Epidermal melanocyte (primary cell): ENCODE data around the gene TCL1A.

ENCODE experiments used
- DNase-seq: peaks from one replicate; pipeline ENCODE4 v3.0.0; 2011; ENCODE audit warnings: low spot score; ENCODE audit not compliant: insufficient read length

Gene TCL1A

DNA sequence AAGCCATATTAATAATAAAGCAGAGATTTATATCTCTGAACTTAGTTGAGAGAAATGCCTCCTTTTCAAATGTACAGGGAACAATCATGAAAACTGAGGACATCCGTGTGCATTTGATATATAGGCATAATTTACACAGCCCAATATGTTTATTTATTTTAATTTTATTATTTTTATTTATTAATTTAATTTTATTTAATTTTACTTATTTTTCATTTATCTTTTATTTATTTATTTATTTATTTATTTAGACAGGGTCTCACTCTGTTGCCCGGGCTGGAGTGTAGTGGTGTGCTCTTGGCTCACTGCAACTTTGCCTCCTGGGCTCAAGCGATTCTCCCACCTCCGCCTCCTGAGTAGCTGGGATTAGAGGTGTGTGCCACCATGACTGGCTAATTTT lies 8.4 kb downstream of the TCL1A start:
- DNase-seq: no peak

DNA sequence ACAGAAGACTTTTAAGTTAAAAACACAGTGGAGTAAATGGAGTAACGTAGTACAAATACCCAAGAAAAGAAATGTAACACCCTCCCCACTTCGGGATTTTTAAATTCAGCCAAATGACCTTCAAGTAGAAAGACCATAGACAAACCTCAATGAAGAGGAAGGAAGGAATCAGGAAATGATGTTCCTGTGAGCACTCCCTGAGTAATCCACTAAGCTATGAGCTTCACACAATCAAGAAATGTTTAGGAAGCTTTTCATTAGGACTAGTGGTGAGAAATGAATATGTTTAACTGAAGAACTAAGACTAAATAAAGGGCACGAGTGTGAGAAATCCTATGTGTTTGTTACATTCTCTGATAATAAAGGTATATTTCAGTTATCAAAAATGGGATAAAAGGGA lies 10.1 kb downstream of the TCL1A start:
- DNase-seq: no peak

DNA sequence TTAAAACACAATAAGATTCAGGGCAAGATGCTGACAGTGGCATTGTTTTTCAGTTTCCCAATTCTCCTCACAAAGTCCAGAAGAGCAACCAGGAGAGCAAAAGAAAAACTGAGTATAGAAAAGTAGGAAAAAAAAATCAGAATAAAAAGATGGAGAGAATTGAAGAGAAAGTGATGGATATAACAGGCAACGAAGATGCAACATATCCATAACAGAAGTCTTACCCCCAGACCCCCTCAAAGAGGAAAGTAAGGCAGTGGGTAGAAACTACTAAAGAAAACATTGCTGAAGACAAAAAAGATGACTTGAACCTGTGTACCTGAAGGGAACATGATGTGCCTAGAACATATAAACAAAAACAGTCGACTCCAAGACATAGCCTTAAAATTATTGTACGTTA lies 10.6 kb downstream of the TCL1A start:
- no peak for DNase-seq

DNA sequence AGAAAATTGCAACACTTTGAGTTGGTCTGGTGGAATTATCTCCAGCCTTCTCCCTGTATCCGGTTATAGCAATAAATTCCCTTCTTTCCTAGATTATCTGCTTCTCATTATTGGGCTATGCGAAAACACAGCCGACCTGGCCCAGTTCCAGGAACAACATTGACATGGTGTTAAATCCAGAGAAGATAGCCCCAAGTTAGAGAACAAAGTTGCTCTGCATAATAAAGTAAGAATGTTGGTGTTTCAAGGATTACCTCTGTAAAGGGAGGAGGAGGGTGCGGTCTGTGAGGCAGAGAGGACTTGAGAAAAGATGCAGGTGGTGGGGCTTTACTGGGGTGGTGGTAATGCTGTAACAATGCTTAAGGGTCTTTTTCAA lies 12.1 kb downstream of the TCL1A start:
- no peak for DNase-seq

DNA sequence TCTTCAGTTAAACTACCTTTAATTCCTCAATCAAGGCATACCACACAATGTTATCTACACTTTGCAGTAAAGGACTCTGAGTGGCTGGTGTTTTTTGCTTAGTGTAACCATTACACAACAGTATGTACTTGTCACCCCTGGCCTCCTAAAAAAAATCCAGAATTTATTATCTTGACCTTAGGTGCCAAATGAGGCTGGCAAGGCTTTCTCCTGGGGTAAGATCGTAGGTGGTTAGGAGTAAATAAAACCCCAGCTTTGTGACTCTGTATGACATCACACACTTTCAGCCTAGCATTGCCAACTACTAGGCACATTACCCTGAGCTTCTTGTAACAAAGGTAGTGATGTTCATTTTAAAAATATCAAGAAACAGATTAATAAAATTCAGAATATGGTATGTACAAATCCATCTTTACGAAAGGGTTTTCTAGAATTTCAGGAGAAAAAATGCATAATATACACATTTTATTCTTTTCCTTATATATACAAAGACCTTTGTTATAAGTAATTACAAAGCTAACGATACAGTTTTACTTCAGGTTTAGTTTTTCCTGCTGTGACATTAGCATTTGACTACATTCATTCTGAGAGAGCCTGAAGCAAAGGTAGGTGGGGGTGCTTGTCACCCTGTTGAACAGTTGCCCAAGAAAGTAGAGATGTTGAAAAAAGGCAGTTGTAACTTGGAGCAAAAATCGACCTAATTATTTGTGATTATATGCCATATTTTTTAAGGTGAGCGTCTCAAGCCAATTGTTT lies 13.5 kb downstream of the TCL1A start:
- DNase-seq: no peak

DNA sequence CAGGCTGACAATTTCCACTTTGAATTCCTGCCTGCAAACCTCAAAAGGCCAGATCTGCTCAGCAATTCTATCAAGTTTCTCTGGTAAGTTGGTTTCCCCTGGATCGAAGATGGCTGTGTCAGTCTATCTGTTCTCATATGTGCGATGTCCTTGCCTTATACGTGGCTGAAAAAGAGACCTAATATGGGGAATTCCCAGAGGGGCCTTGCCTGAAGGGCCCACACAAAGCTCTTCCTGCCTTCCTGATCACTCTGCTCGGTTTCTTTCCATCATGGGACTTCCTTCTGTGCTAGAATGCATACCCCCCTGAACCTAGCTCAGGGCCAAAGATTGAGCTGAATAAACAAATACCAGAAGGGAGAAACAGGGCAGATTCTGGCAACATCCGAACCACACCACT lies 14.5 kb downstream of the TCL1A start:
- DNase-seq: no peak

DNA sequence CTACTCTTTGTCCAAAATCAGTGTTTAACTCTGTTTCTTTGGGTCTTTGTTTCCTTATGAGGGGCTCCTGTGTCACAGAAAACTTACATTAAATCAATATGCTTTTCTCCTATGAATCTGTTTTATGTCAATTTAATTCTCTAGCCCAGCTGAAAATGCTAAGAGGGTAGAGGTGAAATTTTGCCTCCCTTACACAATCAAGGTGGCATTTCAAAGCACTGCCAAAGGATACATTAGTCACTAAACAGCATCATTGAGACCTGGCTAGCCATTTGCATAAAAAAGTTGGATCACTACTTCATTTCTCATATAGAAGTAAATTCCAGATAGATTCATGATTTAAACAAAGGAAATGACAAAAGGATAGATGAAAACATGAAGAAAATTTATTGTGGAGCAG lies 15.6 kb downstream of the TCL1A start:
- no peak for DNase-seq

DNA sequence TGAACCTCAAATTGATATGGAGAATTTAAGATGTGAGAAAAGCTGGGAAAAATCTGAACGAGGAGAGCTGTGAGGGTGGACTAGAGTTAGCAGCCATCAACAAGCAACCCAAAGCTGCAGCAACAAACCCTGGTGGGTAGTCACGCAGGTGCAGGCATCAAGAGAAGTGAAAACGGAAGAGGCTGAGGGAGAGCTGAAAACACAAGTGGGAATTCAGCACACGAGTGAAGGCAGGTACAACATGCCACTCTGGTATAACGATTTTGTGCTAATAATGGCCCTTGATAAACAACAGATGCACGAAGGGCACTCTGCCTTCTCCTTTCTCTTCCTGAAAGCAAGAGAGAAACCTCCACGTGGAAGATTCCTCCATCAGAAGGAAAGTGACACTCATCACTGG lies 16.2 kb downstream of the TCL1A start:
- DNase-seq: no peak

DNA sequence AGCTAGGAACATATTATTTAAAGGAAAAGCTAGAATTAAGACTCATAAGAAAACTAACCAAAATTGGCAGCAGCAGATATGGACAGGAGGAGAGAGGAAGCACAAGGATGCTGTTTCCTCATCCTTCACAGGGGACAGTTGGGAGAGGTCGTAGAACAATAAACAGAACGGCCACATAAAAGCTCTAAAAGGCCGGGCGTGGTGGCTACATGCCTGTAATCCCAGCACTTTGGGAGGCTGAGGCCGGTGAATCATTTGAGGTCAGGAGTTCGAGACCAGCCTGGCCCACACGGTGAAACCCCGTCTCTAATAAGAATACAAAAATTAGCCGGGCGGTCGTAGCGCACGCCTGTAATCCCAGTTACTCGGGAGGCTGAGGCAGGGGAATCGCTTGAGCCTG lies 17.2 kb downstream of the TCL1A start:
- DNase-seq: no peak

DNA sequence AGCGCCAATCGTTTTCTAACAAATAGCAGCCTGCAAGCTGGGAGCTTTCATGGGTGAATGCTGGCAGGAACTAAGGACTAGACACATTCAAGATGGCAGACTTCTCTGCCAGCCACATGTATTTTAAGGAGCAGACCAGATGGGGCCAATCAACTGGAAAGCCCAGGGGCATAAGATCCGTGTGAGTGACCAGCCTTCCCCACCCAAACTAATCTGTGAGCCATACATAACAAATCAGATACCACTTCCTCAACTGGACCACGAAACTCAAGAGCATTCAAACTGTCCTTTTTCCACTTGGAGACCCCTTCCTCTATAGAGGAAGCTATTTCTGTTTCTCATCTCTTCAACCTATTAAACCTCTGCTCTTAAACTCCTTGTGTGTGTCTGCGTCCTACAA lies 18.0 kb downstream of the TCL1A start:
- no peak for DNase-seq

DNA sequence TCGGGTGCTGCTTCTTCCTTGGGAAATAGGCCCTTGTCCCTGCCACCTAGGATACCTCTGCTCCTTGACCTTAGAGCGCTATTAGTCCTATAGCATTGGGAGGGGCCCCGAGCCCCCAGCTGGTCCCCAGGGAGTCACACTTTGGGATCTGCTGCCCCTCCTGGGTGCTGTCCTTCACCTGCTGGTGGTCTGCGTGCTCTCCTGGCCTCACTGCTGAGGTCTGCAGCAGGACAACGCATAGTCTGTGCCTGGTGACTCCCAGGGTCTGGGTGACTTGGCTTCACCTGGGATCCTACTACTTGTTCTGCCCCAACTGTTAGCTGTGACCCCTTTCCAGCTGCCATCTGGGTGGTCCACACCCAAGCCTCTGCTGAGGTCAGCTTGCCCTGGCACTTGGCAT lies 18.9 kb downstream of the TCL1A start:
- no peak for DNase-seq

DNA sequence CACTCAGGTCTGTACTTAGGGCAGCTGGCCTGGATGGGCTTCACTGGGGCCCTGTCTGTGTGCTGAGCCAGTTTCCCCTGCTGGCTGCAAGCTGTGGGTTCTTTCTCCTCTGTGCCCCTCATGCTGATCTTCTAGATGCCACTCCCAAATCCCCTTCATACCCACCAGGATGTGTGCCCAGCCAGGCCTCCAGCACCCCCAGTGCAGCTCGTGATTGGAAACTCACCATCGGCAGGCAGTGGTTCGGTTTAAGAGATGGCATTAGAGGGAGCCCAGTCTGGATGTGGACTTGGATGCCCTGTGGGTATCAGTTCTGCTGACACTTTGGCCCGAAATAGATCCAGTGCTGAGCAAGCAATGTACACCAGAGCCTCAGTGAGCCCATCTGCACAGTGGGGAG lies 21.8 kb downstream of the TCL1A start:
- no peak for DNase-seq

DNA sequence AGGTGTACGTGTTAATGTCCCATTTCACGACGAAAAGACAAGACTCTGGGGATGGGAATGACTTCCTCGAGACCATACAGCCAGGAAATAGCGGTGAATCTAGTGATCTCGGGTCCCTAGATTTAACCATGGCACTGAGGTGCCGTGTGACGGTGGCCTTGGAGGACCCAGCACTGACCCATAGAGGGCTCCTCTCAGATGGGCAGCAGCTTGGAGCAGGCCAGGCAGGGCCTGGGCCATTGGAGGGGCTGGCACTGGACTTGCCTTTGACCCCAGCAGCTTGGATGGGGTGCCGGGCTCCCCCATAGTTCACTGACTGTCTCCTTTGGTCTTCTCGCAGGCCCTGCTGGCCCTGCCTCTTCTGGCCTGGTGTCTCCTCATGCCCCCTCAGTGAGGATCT lies 22.3 kb downstream of the TCL1A start:
- DNase-seq: no peak

DNA sequence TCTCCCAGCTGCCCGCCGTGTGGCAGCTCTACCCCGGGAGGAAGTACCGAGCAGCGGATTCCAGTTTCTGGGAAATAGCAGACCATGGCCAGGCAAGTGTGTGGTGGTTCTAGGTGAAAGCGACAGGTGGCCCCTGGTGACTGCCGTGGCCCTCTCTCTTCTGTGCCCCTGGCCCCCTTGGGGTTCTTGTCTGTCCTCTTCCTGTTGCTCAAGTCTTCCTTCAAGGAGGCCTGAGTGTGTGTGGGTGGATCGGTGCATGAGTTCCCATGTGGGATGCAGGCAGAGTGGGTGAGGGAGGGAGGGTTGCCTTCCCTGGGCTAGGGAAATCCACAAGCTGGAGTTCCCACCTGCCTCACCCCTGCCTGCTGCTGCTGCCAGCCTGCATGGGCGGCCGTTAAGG lies 23.1 kb downstream of the TCL1A start:
- no peak for DNase-seq

DNA sequence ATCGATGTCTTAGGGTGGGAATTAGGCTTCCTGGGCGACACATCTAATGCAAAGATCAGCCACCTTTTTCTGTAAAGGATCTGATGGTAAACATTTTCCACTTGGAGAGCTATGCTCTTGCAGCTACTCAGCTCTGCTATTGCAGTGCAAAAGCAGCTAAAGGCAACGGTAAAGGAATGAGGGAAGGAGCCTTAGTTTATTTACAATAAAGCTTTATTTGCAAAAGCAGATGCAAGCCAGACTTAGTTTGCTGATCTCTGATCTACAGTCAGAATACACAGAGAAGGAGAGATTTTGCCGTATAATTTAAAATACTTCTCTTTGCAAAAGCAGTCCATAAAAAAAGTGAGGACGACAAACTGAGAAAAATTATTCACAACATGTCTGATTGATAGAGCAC lies 24.5 kb downstream of the TCL1A start:
- DNase-seq: no peak

DNA sequence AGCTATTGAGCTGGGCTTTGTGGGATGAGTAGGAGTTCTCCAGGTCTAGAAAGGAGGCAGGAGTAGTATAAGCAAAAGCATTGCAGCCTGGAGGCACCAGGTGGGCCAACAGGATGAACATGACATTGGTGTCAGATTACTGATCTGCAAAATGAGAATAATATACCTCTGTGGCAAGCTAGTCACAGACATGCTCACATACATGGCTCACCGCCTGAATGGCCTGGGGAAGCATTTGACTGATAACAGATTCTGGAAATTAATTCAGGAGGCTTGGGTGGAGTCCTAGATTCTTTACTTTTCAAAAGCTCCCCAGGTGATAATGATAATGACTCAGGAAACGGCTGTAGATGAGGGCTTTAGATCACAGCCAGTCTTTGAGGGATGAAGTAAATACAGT lies 27.0 kb downstream of the TCL1A start:
- DNase-seq: no peak

DNA sequence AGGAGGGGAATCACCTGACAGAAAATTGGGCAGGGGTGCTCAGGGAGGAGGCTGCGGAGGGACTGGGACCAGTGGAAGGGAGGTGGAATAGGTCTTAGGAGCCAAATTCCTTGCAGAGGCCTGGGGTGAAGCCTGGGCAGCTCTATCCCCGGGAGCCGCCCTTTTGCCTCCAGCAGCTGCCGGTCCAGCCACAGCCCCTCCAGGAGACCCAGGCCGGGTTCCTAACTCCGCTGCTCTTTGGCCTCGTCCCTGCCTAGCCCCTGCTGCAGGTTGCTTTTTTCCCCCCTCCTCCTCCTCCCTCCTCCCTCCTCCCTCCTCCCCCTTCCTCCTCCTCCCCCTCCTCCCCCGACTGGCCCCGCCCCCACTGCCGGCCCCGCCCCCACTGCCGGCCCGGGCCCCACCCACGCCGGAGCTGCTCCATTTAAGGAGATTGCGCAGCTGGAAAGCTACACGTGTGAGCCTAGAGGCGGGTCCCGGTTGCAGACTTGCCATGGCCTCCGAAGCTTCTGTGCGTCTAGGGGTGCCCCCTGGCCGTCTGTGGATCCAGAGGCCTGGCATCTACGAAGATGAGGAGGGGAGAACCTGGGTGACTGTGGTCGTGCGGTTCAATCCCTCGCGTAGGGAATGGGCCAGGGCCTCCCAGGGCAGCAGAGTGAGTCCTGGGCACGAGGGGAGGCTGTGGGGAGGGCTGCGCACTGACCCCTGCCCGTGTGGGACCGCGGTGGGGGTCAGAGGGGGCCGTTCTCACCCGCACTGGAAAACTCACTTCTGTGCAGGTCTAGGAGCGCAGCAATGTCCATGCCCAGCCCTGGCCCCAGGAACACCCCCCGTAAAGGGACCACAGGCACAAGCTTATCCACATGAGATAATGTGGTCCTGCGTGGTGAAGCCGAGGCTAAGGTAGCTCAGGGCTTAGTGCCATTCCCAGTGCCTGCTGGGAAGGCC lies 27.7 kb downstream of the TCL1A start, which contains the start of gene TCL1B:
TCL1B (plus strand) TSS at position 449 of the 945 bp plus-strand sequence; CDS start at position 491, 42 bp downstream.
- DNase-seq: no peak

DNA sequence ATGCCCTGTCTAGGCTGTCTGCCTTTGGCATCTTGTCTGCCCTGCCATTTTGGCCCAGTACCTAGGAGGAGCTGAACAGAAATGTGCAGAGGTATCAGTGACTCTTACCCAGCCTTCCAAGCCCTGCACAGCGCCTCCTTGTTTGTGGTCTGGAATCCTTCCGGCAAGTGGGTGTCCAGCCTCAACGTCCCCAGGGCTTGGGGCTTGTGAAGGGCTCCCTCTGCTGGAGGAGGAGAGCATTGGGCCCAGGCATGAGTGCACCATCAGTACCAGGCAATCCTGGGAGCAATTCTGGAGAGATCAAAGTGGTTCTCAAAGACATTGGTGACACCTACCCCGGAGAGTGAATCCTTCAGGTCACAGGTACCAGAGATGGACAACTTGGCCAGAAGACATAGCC lies 30.1 kb downstream of the TCL1A start:
- DNase-seq: no peak

DNA sequence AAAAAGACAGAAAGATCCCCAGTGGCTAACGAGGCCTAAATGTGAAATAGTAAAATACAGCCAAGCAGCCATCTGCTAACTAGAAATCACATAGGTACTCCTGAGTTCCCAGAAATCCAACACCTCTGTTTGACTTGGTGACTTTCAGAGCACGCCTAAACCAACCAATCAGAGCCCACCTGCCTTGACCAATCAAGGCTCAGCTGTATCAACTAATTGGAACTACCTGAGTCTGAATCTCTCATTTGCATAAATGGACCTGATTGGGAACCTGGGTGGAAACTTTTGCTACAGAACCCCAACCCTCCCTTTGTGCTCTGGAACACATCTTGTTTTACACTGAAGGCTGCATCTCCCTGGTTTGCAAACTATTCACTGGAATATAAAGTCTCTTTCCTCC lies 32.8 kb downstream of the TCL1A start:
- DNase-seq: no peak

DNA sequence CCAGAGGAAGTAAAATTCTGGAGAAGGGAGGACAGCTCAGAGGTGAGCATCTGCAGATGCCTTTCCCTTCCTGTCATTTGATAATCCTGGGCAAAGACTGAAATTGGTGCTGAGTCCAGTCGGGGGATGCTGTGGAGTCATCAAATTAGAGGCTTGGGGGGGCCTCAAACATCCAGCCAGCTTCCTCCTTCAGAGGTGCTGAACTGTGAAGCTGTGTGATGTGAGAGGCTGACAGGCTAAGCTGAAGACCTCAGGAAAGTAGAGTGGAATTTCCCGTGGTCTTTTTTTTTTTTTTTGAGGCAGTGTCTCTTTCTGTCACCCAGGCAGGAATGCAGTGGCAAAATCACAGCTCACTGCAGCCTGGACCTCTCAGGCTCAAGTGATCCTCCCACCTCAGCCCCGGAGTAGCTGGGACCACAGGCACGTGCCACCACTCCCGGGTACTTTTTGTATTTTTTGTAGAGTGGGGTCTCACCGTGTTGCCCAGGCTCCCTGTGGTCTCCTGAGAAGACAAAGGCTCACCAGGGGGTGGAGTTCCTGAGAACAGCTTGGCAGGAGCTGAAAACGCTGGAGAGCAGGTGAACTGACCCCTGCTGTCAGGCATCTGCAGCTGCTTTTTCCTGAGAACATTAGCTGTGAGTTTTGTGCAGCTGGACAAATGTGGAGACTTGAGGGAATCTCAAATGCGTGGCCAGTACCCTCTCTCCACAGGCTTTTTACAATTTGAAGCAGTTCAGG lies 33.8 kb downstream of the TCL1A start:
- DNase-seq: no peak

DNA sequence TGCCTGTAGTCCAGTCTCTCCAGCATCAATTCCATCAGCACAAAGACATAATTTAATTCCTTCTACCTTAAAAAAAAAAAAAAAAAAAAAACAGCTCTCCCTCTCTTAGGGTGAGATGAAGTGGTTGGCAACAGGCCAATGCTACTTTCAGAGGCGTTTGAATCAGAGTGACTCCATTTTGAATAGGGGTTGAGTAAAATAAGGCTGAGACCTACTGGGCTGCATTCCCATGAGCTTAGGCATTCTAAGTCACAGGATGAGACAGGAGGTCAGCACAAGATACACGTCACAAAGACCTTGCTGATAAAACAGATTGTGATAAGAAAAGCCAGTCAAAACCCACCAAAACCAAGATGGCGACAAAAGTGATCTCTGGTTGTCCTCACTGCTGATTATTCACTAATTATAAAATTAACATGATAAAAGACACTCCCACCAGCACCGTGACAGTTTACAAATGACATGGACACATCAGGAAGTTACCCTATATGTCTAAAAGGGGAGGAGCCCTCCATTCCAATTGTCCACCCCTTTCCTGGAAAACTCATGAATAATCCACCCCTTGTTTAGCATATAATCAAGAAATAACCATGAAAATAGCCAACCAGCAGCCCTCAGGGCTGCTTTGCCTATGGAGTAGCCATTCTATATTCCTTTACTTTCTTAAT lies 34.6 kb downstream of the TCL1A start:
- no peak for DNase-seq
